BLaER1 treated with 17β-estradiol and CSF1 and Interleukin-3, amounts not matched to agents 10 nM and 100 nM (cell line): Measurements from ENCODE around the gene FGD4.

Experiments used
- H3K27ac ChIP-seq, 11 experiments: shearing (Covaris generic); formaldehyde crosslinking; 2 replicates each; pipeline ENCODE4 v1.8.1; 2022
- H3K27me3 ChIP-seq, 11 experiments: shearing (Covaris generic); formaldehyde crosslinking; 2 replicates each; pipeline ENCODE4 v1.8.1; 2022
- H3K36me3 ChIP-seq, 11 experiments: shearing (Covaris generic); formaldehyde crosslinking; 2 replicates each; pipeline ENCODE4 v1.8.1; 2022
- H3K4me1 ChIP-seq, 10 experiments: shearing (Covaris generic); formaldehyde crosslinking; 2 replicates each; pipeline ENCODE4 v1.8.1; 2022
- H3K4me2 ChIP-seq, 11 experiments: shearing (Covaris generic); formaldehyde crosslinking; 2 replicates each; pipeline ENCODE4 v1.8.1; 2022
- H3K4me3 ChIP-seq, 10 experiments: shearing (Covaris generic); formaldehyde crosslinking; 2 replicates each; pipeline ENCODE4 v1.8.1; 2022
- H3K9ac ChIP-seq, 11 experiments: shearing (Covaris generic); formaldehyde crosslinking; 2 replicates each; pipeline ENCODE4 v1.8.1; 2022
- H3K9me3 ChIP-seq, 11 experiments: shearing (Covaris generic); formaldehyde crosslinking; replicated peaks in 1 of 11; 2 replicates each; pipeline ENCODE4 v1.8.1; 2022
- H4K20me1 ChIP-seq, 11 experiments: shearing (Covaris generic); formaldehyde crosslinking; 2 replicates each; pipeline ENCODE4 v1.8.1; 2022
- Cebpa-rat ChIP-seq, 11 experiments: shearing (Covaris generic); IDR thresholded peaks; 2 replicates each; pipeline ENCODE4 v1.8.1; 2022

FGD4 gene

DNA sequence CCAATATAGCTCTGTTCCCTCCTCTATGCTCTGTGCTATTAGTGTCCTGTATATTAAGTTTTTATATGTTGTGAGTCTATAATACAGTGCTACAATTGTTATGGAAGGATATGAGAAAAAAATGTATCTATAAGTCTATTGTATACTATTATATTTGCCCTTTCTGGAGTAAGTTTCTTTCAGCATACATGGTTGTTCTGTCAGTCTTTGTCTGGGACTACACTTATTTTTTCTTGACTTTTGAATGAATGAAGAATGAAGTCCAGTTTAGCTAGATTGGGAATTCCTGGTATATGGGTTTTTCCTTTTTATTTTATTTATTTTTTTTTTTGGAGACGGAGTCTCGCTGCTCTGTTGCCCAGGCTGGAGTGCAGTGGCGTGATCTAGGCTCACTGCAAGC lies 203.7 kb downstream of the FGD4 start:
- no peaks in the 10 kb centered on the region for H3K27me3 ChIP-seq
- TF ChIP-seq Cebpa-rat (IDR thresholded peaks at IDR 0.05) = no peak

DNA sequence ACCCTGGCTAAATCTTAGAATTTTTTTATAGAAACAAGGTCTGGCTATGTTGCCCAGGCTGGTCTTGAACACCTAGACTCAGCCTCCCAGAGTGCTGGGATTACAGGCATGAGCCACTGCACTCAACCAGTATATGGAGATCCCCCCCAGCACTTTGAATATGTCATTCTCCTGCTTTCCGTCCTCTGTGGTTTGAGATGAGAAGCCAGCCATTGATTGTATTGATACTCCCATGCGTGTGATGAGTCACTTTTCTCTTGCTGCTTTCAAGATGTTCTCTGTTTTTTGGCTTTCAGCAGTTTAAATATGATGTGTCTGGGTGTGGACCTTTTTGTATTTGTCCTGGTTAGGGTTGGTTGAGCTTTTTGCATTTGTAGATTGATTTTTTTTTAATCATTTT lies 204.5 kb downstream of the FGD4 start:
- TF ChIP-seq Cebpa-rat (IDR thresholded peaks at IDR 0.05) = no peak
- Histone ChIP-seq H3K4me1 (peaks cover 0 to 52% (median 7%) of the 10 kb centered on the region in 10 experiments; a peak in 9 of 20 replicates), H3K4me3 (no peak overlapping the region), H3K9me3 (no peaks in the 10 kb centered on the region), H4K20me1 (no peaks in the 10 kb centered on the region), H3K36me3 (peaks cover 0 to 71% (median 0%) of the 10 kb centered on the region in 11 experiments; a peak in 5 of 22 replicates), H3K27ac (peak overlapping the region in 1 of 11 experiments; percentile 19; a peak in 1 of 22 replicates), H3K4me2 (peak overlapping the region in 3 of 11 experiments; percentile 4 to 51 (median 34); a peak in 5 of 22 replicates), H3K27me3 (no peaks in the 10 kb centered on the region), H3K9ac (0 out of 22 replicates have a peak overlapping the region, but pooled peaks of 1 of the 11 experiments have one; percentile 5)

More for the DNA sequence above, 203.7 kb downstream of the FGD4 start:
- H3K4me3 ChIP-seq = no peak overlapping the region
- H3K27ac ChIP-seq = no peak overlapping the region
- H3K4me1 ChIP-seq = peaks cover 0 to 52% (median 7%) of the 10 kb centered on the region in 10 experiments; a peak in 9 of 20 replicates
- H4K20me1 ChIP-seq = no peaks in the 10 kb centered on the region
- peak overlapping the region in 1 of 11 experiments; percentile 34; a peak in 1 of 22 replicates for H3K4me2 ChIP-seq
- H3K9ac ChIP-seq = no peak overlapping the region
- H3K36me3 ChIP-seq = peaks cover 0 to 69% (median 0%) of the 10 kb centered on the region in 11 experiments; a peak in 5 of 22 replicates
- H3K9me3 ChIP-seq = no peaks in the 10 kb centered on the region

- Histone ChIP-seq H3K9me3 (no peaks in the 10 kb centered on the region), H4K20me1 (no peaks in the 10 kb centered on the region), H3K9ac (0 out of 22 replicates have a peak overlapping the region, but pooled peaks of 1 of the 11 experiments have one; percentile 5), H3K27me3 (no peaks in the 10 kb centered on the region), H3K36me3 (peaks cover 0 to 76% (median 0%) of the 10 kb centered on the region in 11 experiments; a peak in 5 of 22 replicates), H3K4me2 (peak overlapping the region in 1 of 11 experiments; percentile 34; a peak in 1 of 22 replicates), H3K4me1 (peaks cover 0 to 56% (median 7%) of the 10 kb centered on the region in 10 experiments; a peak in 9 of 20 replicates), H3K4me3 (no peak overlapping the region), H3K27ac (peak overlapping the region in 1 of 11 experiments; percentile 19; a peak in 1 of 22 replicates)
- no peak for TF ChIP-seq Cebpa-rat (IDR thresholded peaks at IDR 0.05)
Observed at GRCh38 chr12:32604565-32604964, 205.2 kb downstream of the FGD4 start.

DNA sequence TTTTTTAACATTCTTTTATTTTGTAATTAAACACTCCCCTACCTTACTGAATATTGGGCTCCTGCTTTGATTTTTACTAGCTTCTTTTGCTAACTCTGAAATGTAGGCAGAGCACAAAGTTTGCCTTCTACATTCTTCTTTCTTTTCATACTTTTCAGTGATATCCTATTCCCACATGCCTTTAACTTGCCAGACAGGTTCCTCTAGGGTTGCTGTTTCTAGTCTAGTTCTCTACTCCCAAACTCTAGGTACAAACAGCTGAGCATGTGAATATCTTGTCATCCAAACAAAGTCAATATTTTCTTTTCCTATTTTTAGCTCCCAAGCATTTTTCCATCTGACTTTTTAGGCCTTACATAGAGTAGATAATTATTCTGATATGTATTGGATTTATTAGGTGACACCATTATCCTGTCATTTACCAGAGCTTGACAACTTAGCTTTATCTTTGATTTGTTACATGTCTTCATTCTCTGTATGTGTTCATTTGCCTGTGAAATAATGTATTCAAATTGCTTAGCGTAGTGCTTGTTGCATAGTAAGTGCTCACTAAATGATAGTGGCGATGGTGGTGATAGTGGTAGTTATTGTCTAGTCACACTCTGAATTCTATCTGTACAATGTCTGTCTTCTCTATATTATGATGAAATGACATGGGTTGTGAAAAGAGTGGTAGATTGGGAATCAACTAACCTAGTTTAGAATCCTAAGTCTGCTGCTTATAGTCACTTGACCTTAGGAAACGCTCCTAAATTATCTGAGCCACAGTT lies 206.2 kb downstream of the FGD4 start:
- H3K4me3 ChIP-seq = no peak overlapping the region
- no peak overlapping the region for H3K4me2 ChIP-seq
- H3K9me3 ChIP-seq = no peaks in the 10 kb centered on the region
- H3K4me1 ChIP-seq = peaks cover 0 to 52% (median 6%) of the 10 kb centered on the region in 10 experiments; a peak in 9 of 20 replicates
- no peak for TF ChIP-seq Cebpa-rat (IDR thresholded peaks at IDR 0.05)
- H3K27me3 ChIP-seq = no peaks in the 10 kb centered on the region
- H3K9ac ChIP-seq = no peak overlapping the region
- no peaks in the 10 kb centered on the region for H4K20me1 ChIP-seq
- H3K36me3 ChIP-seq = peaks cover 0 to 86% (median 0%) of the 10 kb centered on the region in 11 experiments; a peak in 5 of 22 replicates
- no peak overlapping the region for H3K27ac ChIP-seq

DNA sequence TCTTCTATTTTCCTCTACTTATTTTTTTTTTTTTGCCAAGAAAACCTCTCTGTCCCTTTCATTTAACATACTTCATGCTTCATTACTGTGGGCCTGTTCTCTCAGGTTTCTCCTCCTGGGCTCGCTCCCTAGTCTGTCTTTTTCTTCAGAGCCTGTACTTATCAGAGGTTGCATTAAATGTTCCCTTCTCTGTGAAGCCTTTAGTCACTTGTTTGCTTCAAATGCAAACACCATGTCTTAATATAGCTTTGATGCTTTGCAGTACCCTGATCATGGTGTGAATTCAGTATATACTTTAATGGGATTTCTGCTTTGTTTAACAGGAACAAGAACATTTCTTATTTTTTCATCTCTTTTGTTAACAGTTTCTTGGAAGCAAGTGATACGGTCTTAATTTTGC lies 207.1 kb downstream of the FGD4 start:
- Histone ChIP-seq H3K9me3 (no peaks in the 10 kb centered on the region), H3K9ac (no peak overlapping the region), H3K4me1 (peaks cover 0 to 43% (median 2%) of the 10 kb centered on the region in 10 experiments; a peak in 8 of 20 replicates), H3K36me3 (peaks cover 0 to 94% (median 0%) of the 10 kb centered on the region in 11 experiments; a peak in 5 of 22 replicates), H4K20me1 (no peaks in the 10 kb centered on the region), H3K4me2 (no peak overlapping the region), H3K27ac (no peak overlapping the region), H3K27me3 (no peaks in the 10 kb centered on the region), H3K4me3 (no peak overlapping the region)
- no peak for TF ChIP-seq Cebpa-rat (IDR thresholded peaks at IDR 0.05)

DNA sequence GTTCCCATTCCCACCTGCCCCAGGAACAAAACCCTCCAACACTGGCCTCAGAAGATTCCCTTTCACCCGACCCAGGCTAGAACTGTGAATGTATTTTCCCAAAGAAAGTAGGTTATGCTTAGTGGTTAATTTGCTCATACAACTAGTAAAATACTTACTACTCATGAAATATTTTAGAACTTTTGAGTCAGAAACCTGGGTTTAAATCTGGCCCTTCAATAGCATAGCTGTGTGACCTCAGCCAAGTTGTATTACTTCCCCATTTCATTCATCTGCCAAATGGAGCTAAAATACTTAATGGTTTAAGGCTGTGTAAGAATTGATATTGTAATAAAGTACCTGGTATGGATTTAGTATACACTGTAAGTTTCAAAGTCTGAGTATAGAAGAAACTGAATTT lies 210.6 kb downstream of the FGD4 start:
- no peak for TF ChIP-seq Cebpa-rat (IDR thresholded peaks at IDR 0.05)
- no peaks in the 10 kb centered on the region for H3K27me3 ChIP-seq
- H3K9me3 ChIP-seq = no peaks in the 10 kb centered on the region
- no peak overlapping the region for H3K9ac ChIP-seq
- H3K4me3 ChIP-seq = no peak overlapping the region
- peaks cover 0 to 96% (median 0%) of the 10 kb centered on the region in 11 experiments; a peak in 9 of 22 replicates for H3K36me3 ChIP-seq
- H4K20me1 ChIP-seq = no peaks in the 10 kb centered on the region
- 0 out of 22 replicates have a peak overlapping the region, but pooled peaks of 1 of the 11 experiments have one; percentile 17 for H3K4me2 ChIP-seq
- no peak overlapping the region; a peak in 1 of 22 replicates for H3K27ac ChIP-seq
- peaks cover 0 to 13% (median 0%) of the 10 kb centered on the region in 10 experiments; a peak in 3 of 20 replicates for H3K4me1 ChIP-seq

DNA sequence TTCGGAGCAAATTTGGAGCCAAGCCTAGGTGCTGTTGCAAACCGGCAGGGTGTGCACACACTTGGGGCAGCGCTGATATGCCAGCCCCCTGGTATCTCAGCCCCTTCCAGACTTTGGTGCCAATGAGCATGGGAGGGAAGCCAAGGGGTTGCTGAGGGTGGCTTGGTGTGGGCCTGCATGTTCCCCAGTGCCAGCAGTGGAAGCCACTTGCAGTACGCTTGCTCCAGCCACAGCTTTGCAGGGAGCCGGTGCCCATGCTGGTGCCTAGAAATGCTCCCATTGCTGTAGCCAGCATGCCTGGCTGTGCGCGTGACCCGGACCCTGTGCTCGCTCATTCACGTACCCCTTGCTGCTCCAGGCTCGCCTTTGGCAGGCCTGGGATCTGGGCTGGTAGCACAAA lies 212.6 kb downstream of the FGD4 start:
- no peak for TF ChIP-seq Cebpa-rat (IDR thresholded peaks at IDR 0.05)
- Histone ChIP-seq H4K20me1 (no peaks in the 10 kb centered on the region), H3K4me3 (no peak overlapping the region), H3K4me1 (peaks cover 0 to 13% (median 0%) of the 10 kb centered on the region in 10 experiments; a peak in 3 of 20 replicates), H3K27ac (no peak overlapping the region), H3K4me2 (no peak overlapping the region), H3K9ac (no peak overlapping the region), H3K36me3 (peaks cover 0 to 92% (median 0%) of the 10 kb centered on the region in 11 experiments; a peak in 9 of 22 replicates), H3K9me3 (no peaks in the 10 kb centered on the region), H3K27me3 (no peaks in the 10 kb centered on the region)

- H3K27ac ChIP-seq = no peak overlapping the region
- no peak for TF ChIP-seq Cebpa-rat (IDR thresholded peaks at IDR 0.05)
- no peak overlapping the region for H3K9ac ChIP-seq
- H3K9me3 ChIP-seq = no peaks in the 10 kb centered on the region
- H3K4me2 ChIP-seq = no peak overlapping the region
- H3K36me3 ChIP-seq = peaks cover 0 to 84% (median 0%) of the 10 kb centered on the region in 11 experiments; a peak in 9 of 22 replicates
- no peaks in the 10 kb centered on the region for H4K20me1 ChIP-seq
- H3K27me3 ChIP-seq = no peaks in the 10 kb centered on the region
- H3K4me1 ChIP-seq = peaks cover 0 to 13% (median 0%) of the 10 kb centered on the region in 10 experiments; a peak in 3 of 20 replicates
- H3K4me3 ChIP-seq = no peak overlapping the region
Observed at GRCh38 chr12:32612658-32613614, 213.6 kb downstream of the FGD4 start.
